ENCODE results near the gene NCKAP5.

Gene NCKAP5

DNA sequence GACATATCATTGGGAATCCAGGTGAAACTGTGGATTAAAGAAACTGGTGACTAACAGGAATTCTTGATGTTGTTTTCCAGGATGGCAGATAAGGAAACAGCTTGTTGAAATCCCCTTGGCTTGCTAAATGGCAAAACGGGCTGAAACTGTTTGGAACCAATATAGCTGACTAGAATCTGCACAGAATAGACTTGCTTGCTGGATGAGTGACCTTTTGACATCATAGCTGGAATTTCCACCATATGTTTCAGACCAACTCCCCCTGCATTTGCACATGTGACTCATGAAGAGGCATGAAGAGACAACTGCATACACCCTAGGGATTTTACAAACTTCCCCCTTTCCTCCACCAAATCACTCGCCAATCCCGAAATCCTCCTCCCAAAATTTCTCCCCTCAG, 810.6 kb downstream of the NCKAP5 start:
- ChIA-PET CTCF (no interaction called here), POLR2A (no interaction called here)
- no peak for DNase-seq (ENCODE audit: extremely low spot score)
- TF ChIP-seq FOXM1 (IDR thresholded peaks at IDR 0.05; ENCODE audit: borderline replicate concordance) (no peak), LEF1 (IDR thresholded peaks at IDR 0.05; ENCODE audit: borderline replicate concordance) (no peak), NFRKB (IDR thresholded peaks at IDR 0.05) (no peak), FOXA1 (IDR thresholded peaks at IDR 0.05) (no peak), ARNT (IDR thresholded peaks at IDR 0.05) (no peak), ELF4 (IDR thresholded peaks at IDR 0.05) (no peak), HDGF (IDR thresholded peaks at IDR 0.05; ENCODE audit: borderline replicate concordance) (no peak), ZNF384 (IDR thresholded peaks at IDR 0.05) (no peak), CTBP1 (IDR thresholded peaks at IDR 0.05; ENCODE audit: borderline replicate concordance) (no peak), L3MBTL2 (conservative IDR thresholded peaks at IDR 0.05) (no peak), TARDBP (IDR thresholded peaks at IDR 0.05) (no peak), BHLHE40 (IDR thresholded peaks at IDR 0.05; ENCODE audit: borderline replicate concordance) (no peak), SUZ12 (IDR thresholded peaks at IDR 0.05) (no peak), SP1 (IDR thresholded peaks at IDR 0.05) (no peak)
- TF ChIP-seq, protein P1, sequence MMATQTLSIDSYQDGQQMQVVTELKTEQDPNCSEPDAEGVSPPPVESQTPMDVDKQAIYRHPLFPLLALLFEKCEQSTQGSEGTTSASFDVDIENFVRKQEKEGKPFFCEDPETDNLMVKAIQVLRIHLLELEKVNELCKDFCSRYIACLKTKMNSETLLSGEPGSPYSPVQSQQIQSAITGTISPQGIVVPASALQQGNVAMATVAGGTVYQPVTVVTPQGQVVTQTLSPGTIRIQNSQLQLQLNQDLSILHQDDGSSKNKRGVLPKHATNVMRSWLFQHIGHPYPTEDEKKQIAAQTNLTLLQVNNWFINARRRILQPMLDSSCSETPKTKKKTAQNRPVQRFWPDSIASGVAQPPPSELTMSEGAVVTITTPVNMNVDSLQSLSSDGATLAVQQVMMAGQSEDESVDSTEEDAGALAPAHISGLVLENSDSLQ (IDR thresholded peaks at IDR 0.05) = no peak

GRCh38 chr2:132757002-132757589, 811.2 kb downstream of the NCKAP5 start:
- ChIA-PET POLR2A (no interaction called here), CTCF (no interaction called here)
- no peak for DNase-seq (ENCODE audit: extremely low spot score)
- TF ChIP-seq SP1 (IDR thresholded peaks at IDR 0.05) (no peak), FOXA1 (IDR thresholded peaks at IDR 0.05) (no peak), SUZ12 (IDR thresholded peaks at IDR 0.05) (no peak), NFRKB (IDR thresholded peaks at IDR 0.05) (no peak), LEF1 (IDR thresholded peaks at IDR 0.05; ENCODE audit: borderline replicate concordance) (no peak), HDGF (IDR thresholded peaks at IDR 0.05; ENCODE audit: borderline replicate concordance) (no peak), ELF4 (IDR thresholded peaks at IDR 0.05) (no peak), ARNT (IDR thresholded peaks at IDR 0.05) (no peak), L3MBTL2 (conservative IDR thresholded peaks at IDR 0.05) (no peak), CTBP1 (IDR thresholded peaks at IDR 0.05; ENCODE audit: borderline replicate concordance) (no peak), ZNF384 (IDR thresholded peaks at IDR 0.05) (no peak), TARDBP (IDR thresholded peaks at IDR 0.05) (no peak), FOXM1 (IDR thresholded peaks at IDR 0.05; ENCODE audit: borderline replicate concordance) (no peak), BHLHE40 (IDR thresholded peaks at IDR 0.05; ENCODE audit: borderline replicate concordance) (no peak), FOXK2 (IDR thresholded peaks at IDR 0.05) (no peak)
- TF ChIP-seq, protein P1 (IDR thresholded peaks at IDR 0.05) = no peak

DNA sequence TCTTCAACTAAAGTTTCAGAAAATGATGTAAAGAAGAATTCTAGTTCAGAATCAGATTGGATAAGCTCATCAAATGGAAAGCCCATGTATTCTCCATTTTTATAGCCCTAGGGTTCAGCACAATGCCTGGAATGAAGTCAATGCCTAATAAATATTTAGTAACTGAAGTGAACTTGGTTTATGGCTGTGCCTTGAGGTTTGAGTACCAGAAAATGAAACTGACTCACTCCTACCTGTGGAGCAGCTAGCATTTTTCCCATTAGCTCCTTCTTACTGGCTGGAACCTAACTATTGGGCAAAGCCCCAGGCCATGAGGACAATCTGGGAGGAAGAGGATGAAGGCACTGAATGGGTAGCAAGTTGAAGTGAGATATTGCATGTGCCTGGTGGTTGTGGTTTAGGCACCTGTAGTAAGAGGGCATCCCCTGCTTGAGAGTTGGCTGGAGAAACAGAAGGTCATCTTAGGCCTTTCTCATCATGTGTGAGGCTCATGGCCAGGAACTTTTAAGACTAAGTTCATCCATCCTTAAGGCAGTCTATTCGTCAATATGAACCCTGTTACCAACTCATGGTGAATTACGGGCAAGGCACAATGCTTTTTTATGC, 813.3 kb downstream of the NCKAP5 start:
- ChIA-PET CTCF (no interaction called here), POLR2A (no interaction called here)

DNA sequence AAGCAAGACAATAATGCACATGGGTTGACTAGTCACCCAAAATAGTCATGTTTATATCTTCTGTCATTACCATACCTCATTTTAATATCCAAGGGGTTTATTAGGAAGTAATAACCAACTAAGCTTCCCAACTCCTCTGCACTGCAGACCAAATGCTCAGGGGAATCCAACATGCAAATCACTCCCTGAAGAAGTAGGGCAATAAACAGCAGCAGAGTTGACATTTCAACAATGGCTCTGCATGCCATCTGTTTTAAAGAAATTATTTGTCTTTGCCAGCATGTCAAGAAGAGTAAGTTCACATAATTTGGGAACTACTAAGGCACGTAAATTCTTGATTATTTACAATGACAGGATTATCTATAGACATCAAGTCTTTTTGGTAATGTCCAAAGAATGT, 813.9 kb downstream of the NCKAP5 start:
- POLR2A ChIA-PET = no interaction called here
- TF ChIP-seq NFRKB (IDR thresholded peaks at IDR 0.05) (no peak), FOXM1 (IDR thresholded peaks at IDR 0.05; ENCODE audit: borderline replicate concordance) (no peak), ELF4 (IDR thresholded peaks at IDR 0.05) (no peak), SUZ12 (IDR thresholded peaks at IDR 0.05) (no peak), SP1 (IDR thresholded peaks at IDR 0.05) (no peak), TARDBP (IDR thresholded peaks at IDR 0.05) (no peak), FOXA1 (IDR thresholded peaks at IDR 0.05) (no peak), ZNF384 (IDR thresholded peaks at IDR 0.05) (no peak)
- TF ChIP-seq, protein P1 (IDR thresholded peaks at IDR 0.05) = no peak

More for the DNA sequence above, 813.3 kb downstream of the NCKAP5 start:
- no peak for TF ChIP-seq SUZ12 (IDR thresholded peaks at IDR 0.05)
- TF ChIP-seq NFRKB (IDR thresholded peaks at IDR 0.05) = no peak
- no peak for TF ChIP-seq ARNT (IDR thresholded peaks at IDR 0.05)
- TF ChIP-seq BHLHE40 (IDR thresholded peaks at IDR 0.05; ENCODE audit: borderline replicate concordance) = no peak
- no peak for DNase-seq (ENCODE audit: extremely low spot score)

DNA sequence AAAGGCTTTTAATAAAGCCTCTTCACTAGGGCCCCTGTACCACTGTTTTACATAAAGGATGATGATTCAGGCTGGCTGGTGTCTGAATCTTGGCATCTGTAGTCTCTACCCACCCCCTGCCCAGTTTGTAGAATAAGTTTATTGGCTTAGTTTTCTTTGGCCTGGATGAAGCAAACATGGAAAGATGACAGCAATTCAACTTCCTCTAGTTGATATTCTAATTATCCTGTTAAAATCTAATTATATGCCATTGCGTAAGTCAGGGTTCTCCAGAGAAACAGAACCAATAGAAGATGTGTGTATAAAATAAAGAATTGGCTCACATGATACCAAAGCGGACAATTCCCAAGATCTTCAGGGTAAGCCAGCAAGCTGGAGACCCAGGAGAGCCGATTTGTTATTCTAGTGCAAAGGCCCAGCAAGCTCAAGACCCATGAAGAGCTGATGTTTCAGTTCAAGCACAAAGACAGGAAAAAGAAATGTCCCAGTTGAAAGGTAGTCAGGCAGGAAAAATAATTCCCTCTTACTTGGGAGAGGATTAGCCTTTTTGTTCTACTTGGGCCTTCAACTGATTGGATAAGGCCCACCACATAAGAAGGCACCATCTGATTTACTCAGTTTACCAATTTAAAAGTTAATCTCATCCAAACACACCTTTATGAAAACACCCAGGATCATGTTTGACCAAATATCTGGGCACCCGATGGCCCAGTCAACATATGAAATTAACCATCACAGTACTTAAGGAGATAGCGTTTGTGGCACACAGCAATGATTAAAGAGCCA, 815.6 kb downstream of the NCKAP5 start:
- no peak for DNase-seq (ENCODE audit: extremely low spot score)
- TF ChIP-seq L3MBTL2 (conservative IDR thresholded peaks at IDR 0.05) = no peak
- no peak for TF ChIP-seq ZNF384 (IDR thresholded peaks at IDR 0.05)
- no peak for TF ChIP-seq BHLHE40 (IDR thresholded peaks at IDR 0.05; ENCODE audit: borderline replicate concordance)
- no peak for TF ChIP-seq HDGF (IDR thresholded peaks at IDR 0.05; ENCODE audit: borderline replicate concordance)
- TF ChIP-seq FOXM1 (IDR thresholded peaks at IDR 0.05; ENCODE audit: borderline replicate concordance) = no peak
- no peak for TF ChIP-seq LEF1 (IDR thresholded peaks at IDR 0.05; ENCODE audit: borderline replicate concordance)
- no peak for TF ChIP-seq NFRKB (IDR thresholded peaks at IDR 0.05)
- no peak for TF ChIP-seq CTBP1 (IDR thresholded peaks at IDR 0.05; ENCODE audit: borderline replicate concordance)
- TF ChIP-seq, protein P1 (IDR thresholded peaks at IDR 0.05) = no peak
- TF ChIP-seq ELF4 (IDR thresholded peaks at IDR 0.05) = no peak
- TF ChIP-seq ARNT (IDR thresholded peaks at IDR 0.05) = no peak
- ChIA-PET POLR2A (no interaction called here), CTCF (no interaction called here)

More for the DNA sequence above, 813.9 kb downstream of the NCKAP5 start:
- CTCF ChIA-PET = no interaction called here
- DNase-seq (ENCODE audit: extremely low spot score) = no peak

Data from HEK293T (cell line).